Stimulated activated CD8-positive, alpha-beta memory T cell treated with anti-CD3 and anti-CD28 coated beads, Interleukin-12 subunit alpha, Interleukin-12 subunit beta, amount 100 ng/mL, for 24 hours (primary cell): ENCODE measurements around the gene SPRR4.

Source experiments
- DNase-seq: peaks from one replicate; pipeline ENCODE4 v3.0.0-alpha.2; 2020; ENCODE audit errors: extremely low read depth

SPRR4 gene, protein sequence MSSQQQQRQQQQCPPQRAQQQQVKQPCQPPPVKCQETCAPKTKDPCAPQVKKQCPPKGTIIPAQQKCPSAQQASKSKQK

GRCh38 chr1:152970495-152970894 lies at the start of gene SPRR4:
SPRR4 (plus strand) TSS chr1:152970648; CDS start chr1:152971891, 1,243 bp downstream.
- no peak for DNase-seq

- DNase-seq: no peak
Observed at GRCh38 chr1:152924191-152924590, 46.3 kb upstream of the SPRR4 start.

GRCh38 chr1:152926091-152926490 lies 44.4 kb upstream of the SPRR4 start:
- DNase-seq: no peak

DNA sequence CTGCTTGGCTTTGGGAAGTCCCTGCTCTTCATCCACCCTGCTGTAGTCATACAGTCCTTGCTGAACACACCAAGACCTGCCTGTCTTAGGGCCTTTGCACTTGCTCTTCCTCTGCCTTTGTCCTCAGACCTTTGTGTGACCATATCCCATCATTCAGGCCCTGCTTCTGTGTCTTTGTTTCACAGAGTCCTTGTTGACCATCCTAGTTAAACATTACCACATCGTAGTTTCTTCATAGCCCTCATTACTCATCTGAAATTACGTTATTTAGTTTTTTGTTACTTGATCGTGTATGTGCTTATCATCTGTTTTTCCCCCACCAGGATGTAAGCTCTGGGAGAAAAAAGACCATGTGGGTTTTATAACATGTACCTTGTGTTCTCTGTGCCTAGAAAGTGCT lies 41.8 kb upstream of the SPRR4 start:
- DNase-seq: no peak

- no peak for DNase-seq
Observed at GRCh38 chr1:152932170-152932811, 38.2 kb upstream of the SPRR4 start.

DNA sequence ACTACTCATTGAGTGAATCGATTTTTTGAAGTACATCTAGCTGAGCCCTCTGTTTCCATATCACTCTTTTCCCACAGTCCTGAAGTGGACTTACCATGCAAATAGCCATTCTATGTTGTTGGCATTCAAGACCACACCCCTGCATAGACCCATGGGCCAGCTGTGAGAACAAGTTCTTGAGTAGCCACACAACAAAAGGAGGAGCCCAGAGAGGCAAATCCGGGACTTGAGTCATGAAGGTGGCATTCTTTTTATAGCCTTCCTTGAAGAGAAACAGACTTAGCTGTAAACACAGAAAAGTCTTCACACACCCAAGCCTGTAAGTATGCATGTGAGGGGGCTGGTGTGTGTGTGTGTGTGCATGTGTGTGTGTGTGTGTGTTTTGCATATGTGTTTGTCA lies 37.3 kb upstream of the SPRR4 start:
- DNase-seq: no peak

DNA sequence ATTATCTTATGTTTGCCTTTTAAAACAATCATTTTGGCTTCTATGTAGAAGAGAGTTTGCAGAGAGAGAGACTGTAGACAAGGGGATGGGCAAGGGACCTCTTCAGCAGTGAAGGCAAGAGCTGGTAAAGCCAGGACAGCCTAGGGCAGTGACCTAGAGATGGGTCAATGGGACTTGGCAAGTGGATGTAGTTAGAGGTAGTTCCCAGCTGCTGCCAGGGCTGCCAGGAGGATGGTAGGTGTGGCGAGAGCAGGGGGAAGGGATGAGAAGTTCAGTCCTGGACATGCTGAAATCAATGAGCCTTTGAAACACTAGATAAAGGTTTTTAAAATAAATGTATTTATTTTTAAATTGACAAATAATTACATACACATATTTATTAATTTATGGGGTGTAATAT lies 29.8 kb upstream of the SPRR4 start:
- DNase-seq: no peak

- no peak for DNase-seq
Observed at GRCh38 chr1:152941037-152941711, 29.3 kb upstream of the SPRR4 start.

- DNase-seq: no peak
Observed at GRCh38 chr1:152942161-152942560, 28.3 kb upstream of the SPRR4 start.

- no peak for DNase-seq
Observed at GRCh38 chr1:152946248-152946647, 24.2 kb upstream of the SPRR4 start.

DNA sequence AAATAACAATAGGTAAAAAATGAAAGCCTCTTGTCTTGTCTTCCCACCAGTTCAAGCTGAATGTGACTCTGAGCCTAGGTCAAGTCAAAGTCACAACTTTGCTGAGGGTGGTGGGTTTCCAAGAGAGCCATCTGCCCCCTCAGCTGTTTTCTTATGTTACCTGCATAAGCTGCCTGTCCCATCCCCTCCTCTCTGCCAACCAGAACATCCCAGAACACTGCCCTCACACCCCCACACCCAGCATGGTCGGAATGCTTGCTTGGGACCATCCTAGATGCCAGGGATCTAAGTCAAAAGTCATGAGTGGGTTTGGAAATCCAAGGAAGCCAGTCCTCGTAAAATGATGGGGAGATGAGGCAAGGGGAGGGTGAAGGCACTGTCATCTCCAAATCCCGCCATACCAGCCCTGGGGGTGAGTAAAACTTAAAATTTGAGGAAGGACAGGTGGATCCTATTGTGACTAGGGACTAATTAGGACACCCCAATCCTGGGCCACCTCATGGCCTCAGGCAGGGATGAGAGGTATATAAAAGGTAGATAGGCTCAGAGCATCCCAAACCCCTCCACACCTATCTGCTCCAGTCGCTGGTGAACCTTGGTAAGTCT lies 23.7 kb upstream of the SPRR4 start, which contains the start of gene SPRR5:
Gene SPRR5, plus strand, starts transcription at position 556 of the 606 bp plus-strand sequence. CDS start 1,349 bp downstream, outside the sequence.
- no peak for DNase-seq

GRCh38 chr1:152951711-152952110 lies 18.7 kb upstream of the SPRR4 start:
- no peak for DNase-seq

DNA sequence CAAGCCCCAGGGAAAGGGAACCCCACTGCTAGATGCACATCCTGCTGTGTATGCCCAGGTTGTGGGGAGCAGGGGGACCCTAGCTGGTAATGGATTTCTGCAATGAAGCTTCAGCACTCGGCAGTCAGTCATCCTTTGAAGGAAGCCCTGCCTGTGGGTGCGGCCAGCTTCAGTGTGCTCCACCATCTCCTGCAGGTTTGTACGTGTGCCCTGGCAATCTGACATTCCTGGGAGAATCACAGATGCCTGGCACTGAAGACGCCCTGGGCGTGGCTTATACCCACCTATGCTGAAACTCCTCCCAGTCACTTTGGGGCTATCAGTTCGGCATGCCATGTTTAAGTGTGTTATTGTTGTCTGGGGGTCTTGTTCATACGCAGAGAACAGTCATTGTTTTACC lies 16.7 kb upstream of the SPRR4 start:
- no peak for DNase-seq

- DNase-seq: no peak
Observed at GRCh38 chr1:152954436-152954835, 16.0 kb upstream of the SPRR4 start.

- no peak for DNase-seq
Observed at GRCh38 chr1:152957561-152957960, 12.9 kb upstream of the SPRR4 start.

DNA sequence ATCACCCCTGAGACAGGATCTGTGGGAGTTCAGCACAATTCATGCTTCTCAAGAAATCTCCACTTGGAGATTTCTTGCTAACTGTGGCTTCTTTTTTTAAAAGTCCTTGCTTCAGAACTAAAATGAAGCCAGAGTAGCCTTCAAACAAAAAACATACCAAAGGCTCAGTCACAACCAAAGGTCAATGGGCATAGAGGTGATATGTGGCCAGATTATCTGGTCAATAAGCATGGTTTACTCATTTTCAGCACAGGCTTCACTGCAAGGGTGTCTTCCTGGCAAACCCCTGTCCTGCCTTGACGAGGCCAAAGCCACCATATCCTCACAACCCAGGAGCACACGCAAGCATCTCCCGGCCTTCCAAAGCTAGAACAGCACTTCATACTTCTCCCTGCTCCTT lies 11.2 kb upstream of the SPRR4 start:
- no peak for DNase-seq

- DNase-seq: no peak
Observed at GRCh38 chr1:152959801-152960451, 10.5 kb upstream of the SPRR4 start.

DNA sequence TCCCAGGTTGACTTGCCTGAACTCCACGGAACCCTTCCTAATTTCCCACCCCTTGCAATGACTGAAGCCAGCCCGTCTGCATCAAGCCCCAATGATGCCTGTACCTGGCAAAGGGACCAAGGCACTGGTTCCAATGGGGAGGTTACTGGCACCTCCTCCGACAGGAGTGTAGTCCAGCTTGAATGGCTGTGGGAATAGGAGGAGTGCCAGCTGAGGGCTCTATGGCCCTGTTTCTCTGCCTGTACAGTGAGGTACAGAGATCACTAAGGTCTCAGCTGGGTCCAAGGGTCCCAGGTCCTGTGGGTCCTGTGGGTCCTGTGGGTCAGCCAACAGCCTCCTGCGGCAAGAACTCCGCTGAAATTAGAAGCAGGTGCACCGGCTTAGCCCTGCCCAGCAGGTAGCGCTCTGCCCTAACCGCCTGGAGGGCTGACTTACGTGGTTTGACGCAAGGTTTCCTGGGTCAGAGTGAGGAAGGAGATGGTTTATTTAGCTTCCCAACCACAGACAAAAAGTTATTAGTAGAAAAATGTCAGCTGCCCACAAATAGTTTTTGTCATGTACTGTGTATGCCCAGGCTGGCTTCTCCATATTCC lies 9.9 kb upstream of the SPRR4 start:
- DNase-seq: no peak

DNA sequence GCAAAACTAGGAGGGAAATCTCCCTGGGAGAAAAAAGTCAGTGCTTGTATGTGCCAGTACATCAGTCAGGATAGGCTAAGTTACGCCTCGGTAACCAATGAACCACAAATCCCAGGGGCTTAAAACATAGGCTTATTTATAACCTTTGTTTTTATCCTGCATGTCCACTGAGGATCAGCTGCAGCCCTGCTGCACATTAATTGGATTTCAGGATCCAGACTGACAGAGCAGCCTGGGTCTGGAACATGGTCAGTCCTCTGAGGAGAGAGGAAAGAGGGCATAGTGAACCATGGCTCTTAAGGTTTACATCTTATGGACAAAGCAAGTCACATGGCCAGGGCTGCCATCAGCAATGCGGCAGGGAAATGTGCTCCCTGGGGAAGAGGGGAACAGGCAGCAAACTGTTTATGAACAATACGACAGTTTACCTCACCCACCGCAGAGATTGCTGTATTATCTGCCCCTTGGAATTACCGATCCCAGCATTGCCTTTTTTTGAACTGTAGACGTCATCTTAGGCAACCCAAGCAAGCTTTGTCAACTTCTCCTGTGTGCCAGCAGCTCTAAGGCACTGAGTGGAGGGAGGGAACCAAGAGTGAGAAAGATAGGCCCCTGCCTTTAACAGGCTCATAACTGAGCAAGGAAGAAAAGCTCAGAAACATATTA lies 9.1 kb upstream of the SPRR4 start:
- no peak for DNase-seq

DNA sequence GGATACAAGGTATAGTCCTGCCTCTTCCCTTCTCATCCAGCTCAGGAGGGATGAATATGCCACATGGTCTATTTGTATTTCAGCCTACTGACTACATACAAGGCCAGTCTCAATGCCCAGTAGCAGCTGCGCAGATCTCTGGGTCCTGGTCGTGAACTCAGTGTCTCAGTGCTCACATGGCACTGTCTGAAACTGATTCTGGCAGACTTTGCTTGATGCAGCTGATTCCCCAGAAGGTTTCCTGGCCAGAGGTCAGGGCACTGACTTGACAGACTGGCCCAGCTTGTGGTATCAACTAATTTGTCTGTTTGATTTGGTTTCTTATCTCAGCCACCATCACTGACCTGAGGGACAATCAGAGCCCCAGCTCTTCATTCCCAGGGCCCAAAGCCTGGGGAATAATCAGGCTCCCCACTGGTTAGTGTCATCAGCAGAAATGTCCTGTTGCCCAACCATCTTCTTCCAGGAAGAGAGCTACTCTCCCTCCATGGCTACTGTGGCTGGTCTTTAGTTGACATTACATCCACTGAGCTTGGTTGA lies 7.5 kb upstream of the SPRR4 start:
- no peak for DNase-seq

GRCh38 chr1:152964536-152964935 lies 5.9 kb upstream of the SPRR4 start:
- no peak for DNase-seq
